Measurements from ENCODE around the gene CRP.
"Not testable (repeated sequence)": the region's sequence is repeated elsewhere in the genome, so short reads cannot be mapped to it uniquely, and the experiment has no call there.

Gene CRP

GRCh38 chr1:159714529-159714928, at the start of gene CRP:
TSS of gene CRP (minus strand) at chr1:159714589. CDS start at chr1:159714485, 104 bp downstream.
- DNase-seq, result no peak

GRCh38 chr1:159763686-159764085, 49.3 kb upstream of the CRP start:
- no peak for DNase-seq

- no peak for DNase-seq
These were observed 42.0 kb upstream of the CRP start for GRCh38 chr1:159756397-159756796.

GRCh38 chr1:159755451-159756007, 41.1 kb upstream of the CRP start:
- no peak for DNase-seq

GRCh38 chr1:159753386-159753785, 39.0 kb upstream of the CRP start:
- no peak for DNase-seq

- no peak for DNase-seq
These were observed 37.8 kb upstream of the CRP start for GRCh38 chr1:159752135-159752580.

GRCh38 chr1:159751031-159751430, 36.6 kb upstream of the CRP start:
- no peak for DNase-seq

GRCh38 chr1:159750621-159751020, 36.2 kb upstream of the CRP start:
- no peak for DNase-seq

GRCh38 chr1:159749630-159750029, 35.2 kb upstream of the CRP start:
- no peak for DNase-seq

GRCh38 chr1:159748370-159748769, 34.0 kb upstream of the CRP start:
- DNase-seq, result no peak

GRCh38 chr1:159746666-159747065, 32.3 kb upstream of the CRP start:
- no peak for DNase-seq

GRCh38 chr1:159743651-159744410, 29.4 kb upstream of the CRP start:
- DNase-seq, result no peak

GRCh38 chr1:159737238-159737916, 23.0 kb upstream of the CRP start:
- DNase-seq, result no peak

GRCh38 chr1:159723188-159723587, 8.8 kb upstream of the CRP start:
- not testable (repeated sequence) for DNase-seq

GRCh38 chr1:159719990-159720389, 5.6 kb upstream of the CRP start:
- no peak for DNase-seq

GRCh38 chr1:159715855-159716254, 1.5 kb upstream of the CRP start:
- no peak for DNase-seq

GRCh38 chr1:159712080-159712479, 2.3 kb downstream of the CRP start:
- no peak for DNase-seq

GRCh38 chr1:159707472-159708260, 6.7 kb downstream of the CRP start:
- no peak for DNase-seq

- no peak for DNase-seq
These were observed 8.5 kb downstream of the CRP start for GRCh38 chr1:159705904-159706256.

GRCh38 chr1:159705251-159705903, 9.0 kb downstream of the CRP start:
- no peak for DNase-seq

GRCh38 chr1:159704481-159704880, 9.9 kb downstream of the CRP start:
- DNase-seq, result no peak

- no peak for DNase-seq
These were observed 14.1 kb downstream of the CRP start for GRCh38 chr1:159700312-159700711.

- DNase-seq, result no peak
These were observed 14.7 kb downstream of the CRP start for GRCh38 chr1:159699653-159700052.

All from activated T-cell treated with anti-CD3 and anti-CD28 coated beads, Interleukin-2, amount 50 U/mL, for 48 hours (primary cell).